RWPE2 (cell line): ENCODE results near the gene CACNB2.
A peak's percentile ranks its signal among the peaks of the same experiment; 100 is the strongest.
"Not testable (repeated sequence)": the region's sequence is repeated elsewhere in the genome, so short reads cannot be mapped to it uniquely, and the experiment has no call there.

Experiments
- ATAC-seq: fragments of 200-7000 bp; cut with Tn5 transposase; 3 replicates; pipeline ENCODE4 v1.9.1; 2021; ENCODE audit warnings: low read depth
- DNase-seq: peaks from one replicate; pipeline ENCODE4 v3.0.0-alpha.2; 2020; ENCODE audit warnings: low spot score
- H3K27ac ChIP-seq: fragments of 450-650 bp; 2 replicates; pipeline ENCODE4 v1.5.1; 2017; ENCODE audit warnings: mild to moderate bottlenecking; ENCODE audit not compliant: poor library complexity, severe bottlenecking
- H3K27me3 ChIP-seq: fragments of 250-450 bp; sonication (Bioruptor Pico); 2 replicates; pipeline ENCODE4 v1.5.1; 2021; ENCODE audit warnings: mild to moderate bottlenecking, moderate library complexity; ENCODE audit not compliant: insufficient read depth, poor library complexity, severe bottlenecking
- H3K36me3 ChIP-seq: fragments of 250-450 bp; sonication (Bioruptor Pico); 2 replicates; pipeline ENCODE4 v1.5.1; 2020; ENCODE audit warnings: low read depth, mild to moderate bottlenecking, moderate library complexity
- H3K4me1 ChIP-seq: fragments of 250-450 bp; sonication (Bioruptor Pico); 2 replicates; pipeline ENCODE4 v1.5.1; 2021; ENCODE audit warnings: mild to moderate bottlenecking, moderate library complexity; ENCODE audit not compliant: insufficient read depth, poor library complexity, severe bottlenecking
- H3K4me3 ChIP-seq: fragments of 250-450 bp; sonication (Bioruptor Pico); 2 replicates; pipeline ENCODE4 v1.5.1; 2021; ENCODE audit warnings: mild to moderate bottlenecking, moderate library complexity; ENCODE audit not compliant: severe bottlenecking
- H3K9me3 ChIP-seq: fragments of 250-450 bp; sonication (Bioruptor Pico); 2 replicates; pipeline ENCODE4 v1.5.1; 2021; ENCODE audit warnings: mild to moderate bottlenecking, moderate library complexity; ENCODE audit not compliant: severe bottlenecking
- CTCF ChIP-seq: fragments of 450-650 bp; IDR thresholded peaks from one replicate; pipeline ENCODE4 v1.5.1; 2017; ENCODE audit warnings: mild to moderate bottlenecking, moderate library complexity; ENCODE audit not compliant: poor library complexity, severe bottlenecking

The CACNB2 gene

GRCh38 chr10:18179891-18180290 is 39.7 kb downstream of the CACNB2 start:
- no peak for ATAC-seq
- no peaks in the 10 kb centered on the region for H3K9me3 ChIP-seq
- no peak overlapping the region for H3K4me3 ChIP-seq
- H3K36me3 ChIP-seq: no peaks in the 10 kb centered on the region
- TF ChIP-seq CTCF: no peak
- H3K4me1 ChIP-seq: no peaks in the 10 kb centered on the region
- H3K27me3 ChIP-seq: no peaks in the 10 kb centered on the region
- H3K27ac ChIP-seq: no peak overlapping the region
- no peak for DNase-seq

- H3K9me3 ChIP-seq, ATAC-seq, H3K36me3 ChIP-seq, H3K27me3 ChIP-seq, DNase-seq, H3K4me3 ChIP-seq, H3K4me1 ChIP-seq, H3K27ac ChIP-seq: not testable (repeated sequence)
These were observed 41.2 kb downstream of the CACNB2 start for GRCh38 chr10:18181382-18181781.

GRCh38 chr10:18185621-18186020 is 45.4 kb downstream of the CACNB2 start:
- no peaks in the 10 kb centered on the region for H3K9me3 ChIP-seq
- ATAC-seq (peak; percentile 86), DNase-seq (no peak)
- H3K4me3 ChIP-seq: no peak overlapping the region
- no peak for TF ChIP-seq CTCF
- H3K4me1 ChIP-seq: peaks cover 4% of the 10 kb centered on the region
- no peaks in the 10 kb centered on the region for H3K36me3 ChIP-seq
- H3K27ac ChIP-seq: no peak overlapping the region
- no peaks in the 10 kb centered on the region for H3K27me3 ChIP-seq

GRCh38 chr10:18190840-18191239 is 50.6 kb downstream of the CACNB2 start:
- no peak overlapping the region for H3K4me3 ChIP-seq
- peaks cover under 1% of the 10 kb centered on the region for H3K4me1 ChIP-seq
- DNase-seq (no peak), ATAC-seq (no peak)
- H3K27ac ChIP-seq: no peak overlapping the region
- H3K27me3 ChIP-seq: no peaks in the 10 kb centered on the region
- H3K9me3 ChIP-seq: no peaks in the 10 kb centered on the region
- H3K36me3 ChIP-seq: no peaks in the 10 kb centered on the region
- TF ChIP-seq CTCF: no peak

- H3K4me1 ChIP-seq: no peaks in the 10 kb centered on the region
- no peak overlapping the region for H3K27ac ChIP-seq
- DNase-seq (no peak), ATAC-seq (no peak)
- H3K4me3 ChIP-seq: no peak overlapping the region
- TF ChIP-seq CTCF: no peak
- H3K27me3 ChIP-seq: no peaks in the 10 kb centered on the region
- H3K36me3 ChIP-seq: no peaks in the 10 kb centered on the region
- H3K9me3 ChIP-seq: no peaks in the 10 kb centered on the region
These were observed 54.4 kb downstream of the CACNB2 start for GRCh38 chr10:18194634-18195033.
